Left renal pelvis (tissue), 4 donors: ENCODE results near the gene ESR2. TPM values are rescaled to one million over a fixed set of nuclear protein-coding genes. Genes with fewer than 3 reads are reported as not detected.
"Not testable (repeated sequence)": the region's sequence is repeated elsewhere in the genome, so short reads cannot be mapped to it uniquely, and the experiment has no call there.

Experiments
- DNase-seq, 4 donors: peaks; one replicate each; pipeline ENCODE4 v3.0.0-alpha.2; 2013; ENCODE audit warnings: low read depth in 4 of 4, low spot score in 3 of 4
- polyA plus RNA-seq, 4 donors: library from polyadenylated mRNA; unstranded; fragments of 120-200 nt; gene quantifications; one replicate each; pipeline ENCODE4 v1.2.1, GENCODE V29; 2013; ENCODE audit not compliant: insufficient read length in 4 of 4

ESR2 gene
- polyA plus RNA-seq, 4 donors: 0.55 to 1.4 (median 0.93) TPM

DNA sequence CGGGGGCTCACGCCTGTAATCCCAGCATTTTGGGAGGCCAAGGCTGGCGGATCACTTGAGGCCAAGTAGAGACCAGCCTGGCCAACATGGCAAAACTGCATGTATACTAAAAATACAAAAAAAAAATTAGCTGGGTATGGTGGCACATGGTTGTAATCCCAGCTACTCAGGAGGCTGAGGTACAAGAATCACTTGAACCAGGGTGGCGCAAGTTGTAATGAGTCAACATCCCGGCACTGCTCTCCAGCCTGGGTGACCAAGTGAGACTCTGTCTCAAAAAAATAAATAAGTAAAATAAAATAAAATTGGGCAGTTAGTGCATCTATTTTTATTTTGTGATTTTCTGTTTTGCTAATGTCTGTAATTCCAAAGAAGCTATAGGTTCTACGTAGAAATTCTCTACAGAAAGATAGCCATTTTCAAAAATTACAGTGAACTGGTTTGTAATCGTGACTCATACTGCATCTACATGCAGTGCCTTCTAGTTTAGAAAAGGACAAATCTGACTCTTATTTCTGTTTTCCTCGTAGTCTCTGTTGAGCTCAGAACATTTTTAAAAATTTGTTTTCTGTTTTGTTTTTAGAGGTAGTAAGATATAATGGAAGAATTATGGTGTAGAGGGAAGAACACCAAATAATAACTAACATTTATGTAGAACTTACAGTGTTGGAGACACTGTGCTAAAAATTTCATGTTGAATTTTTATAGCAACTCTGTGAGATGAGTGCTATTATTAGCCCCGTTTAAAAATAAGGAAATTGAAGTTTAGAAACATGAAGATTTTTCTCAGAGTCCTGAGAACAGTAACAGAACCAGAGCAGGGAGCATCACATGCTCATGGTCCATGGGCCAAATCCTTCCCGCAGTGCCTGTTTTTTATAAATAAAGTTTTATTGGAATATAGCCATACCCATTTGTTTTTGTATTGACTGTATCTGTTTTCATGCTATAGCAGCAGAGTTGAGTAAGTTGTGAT, 240.2 kb downstream of the ESR2 start:
- no peak for DNase-seq

DNA sequence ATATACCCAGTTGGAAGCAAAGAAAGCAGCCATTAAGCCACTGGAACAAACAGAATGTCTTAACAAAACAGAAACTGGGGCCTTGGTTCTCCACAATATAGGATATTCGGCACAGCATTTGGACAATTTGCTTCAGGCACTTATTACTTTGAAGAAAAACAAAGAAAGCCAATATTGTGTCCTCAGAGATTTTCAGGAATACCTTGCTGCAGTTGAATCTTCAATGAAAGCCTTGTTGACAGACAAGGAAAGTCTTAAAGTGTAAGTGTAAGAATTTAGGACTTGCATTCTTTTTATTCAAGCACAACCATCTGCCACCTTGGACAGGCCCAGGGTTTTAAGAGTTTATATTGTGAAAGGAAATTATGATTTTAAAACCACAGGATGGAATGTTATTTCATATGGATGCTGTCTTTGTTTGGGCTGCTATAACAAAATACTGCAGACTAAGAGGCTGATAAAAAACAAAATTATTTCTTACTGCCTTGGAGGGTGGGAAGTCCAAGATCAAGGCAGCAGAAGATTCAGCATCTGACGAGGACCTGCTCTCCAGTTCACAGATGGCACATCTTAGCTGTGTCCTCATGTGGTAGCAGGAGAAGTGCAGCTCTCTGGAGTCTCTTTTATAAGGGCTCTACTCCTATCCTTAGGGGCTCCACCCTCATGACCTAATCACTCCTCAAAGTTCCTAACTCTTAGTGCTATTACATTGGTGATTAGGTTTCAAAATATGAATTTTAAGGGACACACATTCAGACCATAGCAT, 244.4 kb downstream of the ESR2 start:
- DNase-seq: no peak

DNA sequence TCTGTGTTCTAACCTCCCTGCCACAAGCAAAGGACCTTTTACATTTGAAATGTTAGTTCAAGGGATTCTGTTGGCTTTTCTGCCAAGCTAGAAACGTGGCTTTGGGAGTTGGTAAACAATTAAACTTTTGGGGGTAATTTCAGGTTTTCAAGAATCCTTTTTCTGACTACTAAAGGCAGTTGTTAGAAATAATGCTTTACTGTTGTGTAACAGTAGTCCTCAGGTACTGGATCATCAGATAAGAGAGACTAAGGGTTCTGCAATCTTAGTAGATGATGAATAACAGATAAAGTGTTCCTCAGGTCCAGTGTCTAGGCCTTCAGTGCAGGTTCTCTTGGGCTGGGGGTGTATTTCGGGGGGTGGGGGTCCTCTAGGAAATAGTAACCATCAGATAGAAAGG, 249.1 kb downstream of the ESR2 start:
- no peak for DNase-seq

DNA sequence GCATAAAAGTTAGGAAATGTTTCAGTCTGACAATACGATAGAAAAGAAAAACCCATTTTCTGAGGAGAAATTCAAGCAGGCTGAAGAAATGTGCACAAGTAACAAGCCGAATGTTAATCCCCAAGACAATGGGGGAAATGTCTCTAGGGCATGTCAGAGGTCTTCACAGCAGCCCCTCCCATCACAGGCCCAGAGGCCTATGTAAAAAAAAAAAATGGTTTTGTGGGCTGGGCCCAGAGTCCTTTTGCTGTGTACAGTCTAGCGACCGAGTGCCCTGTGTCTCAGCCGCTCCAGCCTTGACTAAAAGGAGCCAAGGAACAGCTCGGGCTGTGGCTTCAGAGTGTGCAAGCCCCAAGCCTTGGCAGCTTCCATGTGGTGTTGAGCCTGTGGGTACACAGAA, 250.9 kb downstream of the ESR2 start:
- DNase-seq: not testable (repeated sequence)

DNA sequence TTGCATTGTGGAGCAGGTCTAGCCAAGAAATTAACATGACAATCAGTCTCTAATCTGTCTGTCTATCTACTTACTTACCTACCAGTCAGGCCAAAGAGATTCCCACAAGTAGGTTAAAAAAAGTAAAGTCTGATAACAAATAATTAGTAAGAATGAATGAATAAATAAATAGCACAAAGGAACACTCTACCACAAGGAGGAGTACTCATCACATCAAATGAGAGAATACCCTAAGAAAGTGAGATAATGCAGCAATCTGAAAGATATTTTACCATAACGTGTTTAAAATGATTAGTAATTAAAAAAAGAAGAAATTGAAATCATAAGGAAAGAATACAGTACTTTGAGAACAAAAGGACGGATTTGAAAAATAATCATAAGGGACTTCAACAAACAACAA, 254.1 kb downstream of the ESR2 start:
- DNase-seq: no peak

DNA sequence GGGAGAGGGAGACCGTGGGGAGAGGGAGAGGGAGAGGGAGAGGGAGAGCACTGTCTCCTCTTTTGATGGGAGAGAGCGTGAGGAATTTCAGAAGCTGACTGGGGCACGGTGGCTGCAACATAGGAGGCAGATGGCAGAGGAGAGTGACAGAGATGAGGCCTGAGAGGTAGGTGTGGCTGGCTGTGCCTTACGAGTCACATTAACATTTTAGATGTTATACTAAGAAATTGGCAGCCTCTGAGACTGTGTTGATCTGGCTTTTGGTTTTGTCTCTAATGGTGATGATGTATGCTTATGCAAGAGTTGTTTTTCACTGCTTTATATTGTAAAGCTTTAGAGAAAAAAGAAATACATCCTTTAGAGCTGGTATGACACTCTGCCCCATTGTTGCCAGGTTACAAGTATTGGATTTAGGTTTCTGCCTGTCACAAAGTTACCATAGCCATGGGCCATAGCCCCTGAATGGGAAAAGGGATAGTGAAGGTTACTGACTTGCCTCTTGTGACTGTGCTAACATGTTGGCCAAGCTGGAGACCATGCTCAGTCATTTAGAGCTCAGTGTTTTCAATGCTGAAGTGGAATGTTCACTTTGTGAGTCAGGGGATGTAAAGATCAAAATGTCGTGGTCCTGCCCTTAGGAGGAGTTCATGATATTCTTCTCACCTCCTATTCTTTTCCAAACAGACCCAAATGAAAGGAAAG, 255.2 kb downstream of the ESR2 start:
- DNase-seq: no peak

DNA sequence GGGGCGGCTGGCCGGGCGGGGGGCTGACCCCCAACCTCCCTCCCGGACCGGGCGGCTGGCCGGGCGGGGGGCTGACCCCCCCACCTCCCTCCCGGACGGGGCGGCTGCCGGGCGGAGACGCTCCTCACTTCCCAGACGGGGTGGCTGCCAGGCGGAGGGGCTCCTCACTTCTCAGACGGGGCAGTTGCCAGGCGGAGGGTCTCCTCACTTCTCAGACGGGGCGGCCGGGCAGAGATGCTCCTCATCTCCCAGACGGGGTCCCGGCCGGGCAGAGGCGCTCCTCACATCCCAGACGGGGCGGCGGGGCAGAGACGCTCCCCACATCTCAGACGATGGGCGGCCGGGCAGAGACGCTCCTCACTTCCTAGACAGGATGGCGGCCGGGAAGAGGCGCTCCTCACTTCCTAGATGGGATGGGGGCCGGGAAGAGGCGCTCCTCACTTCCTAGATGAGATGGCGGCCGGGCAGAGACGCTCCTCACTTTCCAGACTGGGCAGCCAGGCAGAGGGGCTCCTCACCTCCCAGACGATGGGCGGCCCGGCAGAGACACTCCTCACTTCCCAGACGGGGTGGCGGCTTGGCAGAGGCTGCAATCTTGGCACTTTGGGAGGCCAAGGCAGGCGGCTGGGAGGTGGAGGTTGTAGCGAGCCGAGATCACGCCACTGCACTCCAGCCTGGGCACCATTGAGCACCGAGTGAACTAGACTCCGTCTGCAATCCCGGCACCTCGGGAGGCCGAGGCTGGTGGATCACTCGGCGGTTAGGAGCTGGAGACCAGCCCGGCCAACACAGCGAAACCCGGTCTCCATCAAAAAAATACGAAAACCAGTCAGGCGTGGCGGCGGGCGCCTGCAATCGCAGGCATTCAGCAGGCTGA, 256.1 kb downstream of the ESR2 start:
- not testable (repeated sequence) for DNase-seq

DNA sequence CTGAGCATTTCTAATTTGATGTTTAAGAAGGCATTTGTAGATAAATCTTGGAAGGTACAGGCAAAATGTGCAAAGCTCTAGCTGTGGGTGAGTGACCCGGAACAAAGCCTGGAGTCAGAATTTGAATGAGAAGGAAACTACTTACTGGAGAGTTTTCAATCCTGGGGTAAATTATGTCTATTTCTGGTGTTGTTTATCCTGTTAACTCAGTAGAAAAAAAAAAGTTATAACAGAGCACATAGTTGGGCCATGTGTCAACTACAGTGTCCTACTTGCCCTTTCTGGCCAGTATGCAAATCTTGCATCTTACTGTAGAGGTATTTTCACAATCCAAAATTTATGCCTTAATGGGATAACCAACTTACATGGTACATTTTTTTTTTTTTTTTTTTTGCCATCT, 259.0 kb downstream of the ESR2 start:
- no peak for DNase-seq

Other genes with a start within 250 kb of the ESR2 start
- gene MTHFD1, start 94.0 kb upstream of the ESR2 start, polyA plus RNA-seq: 100 to 1,000 TPM in 1 of 4 donors, 10 to 100 TPM in 3; 61.8 to 103 (median 80.3) TPM
- gene AKAP5, start 171.1 kb upstream of the ESR2 start, polyA plus RNA-seq: 1 to 10 TPM; 1.4 to 9.8 (median 6.9) TPM
- 10 to 100 TPM in 2 of 4 donors, 1 to 10 TPM in 2; 9.0 to 14.4 (median 11.4) TPM for gene ZBTB25, start 209.5 kb upstream of the ESR2 start, polyA plus RNA-seq
- 10 to 100 TPM; 63.7 to 70.7 (median 67.6) TPM for gene ZBTB1, start 210.4 kb upstream of the ESR2 start, polyA plus RNA-seq
- gene HSPA2, start 246.4 kb upstream of the ESR2 start, polyA plus RNA-seq: 10 to 100 TPM; 19.6 to 27.1 (median 22.5) TPM